Occipital lobe (tissue), 2 donors: Measurements from ENCODE around the gene ARSJ. TPM values are rescaled to one million over a fixed set of nuclear protein-coding genes. Genes with fewer than 3 reads are reported as not detected.
"Not testable (repeated sequence)": the region's sequence is repeated elsewhere in the genome, so short reads cannot be mapped to it uniquely, and the experiment has no call there.

Experiments
- DNase-seq: peaks from one replicate; lab custom pipeline; 2025; lab: John Stamatoyannopoulos, UW
- total RNA-seq: library from RNA; depleted of rRNA; stranded (reverse); fragments of >200 nt; gene quantifications from one replicate; pipeline ENCODE4 v1.2.3, GENCODE V29; 2014

The ARSJ gene
- 0.31 TPM for total RNA-seq

- peak; percentile 31 for DNase-seq
These were observed at the start of gene ARSJ for GRCh38 chr4:113979148-113979904. Gene ARSJ (minus strand): TSS chr4:113979647. CDS start chr4:113978834, 813 bp downstream.

GRCh38 chr4:114028071-114028470, 48.6 kb upstream of the ARSJ start:
- no peak for DNase-seq

- no peak for DNase-seq
These were observed 48.1 kb upstream of the ARSJ start for GRCh38 chr4:114027596-114027995.

- DNase-seq: no peak
These were observed 47.0 kb upstream of the ARSJ start for GRCh38 chr4:114026447-114026846.

GRCh38 chr4:114025176-114025777, 45.8 kb upstream of the ARSJ start:
- no peak for DNase-seq

GRCh38 chr4:114021451-114021850, 42.0 kb upstream of the ARSJ start:
- DNase-seq: no peak

- DNase-seq: no peak
These were observed 40.5 kb upstream of the ARSJ start for GRCh38 chr4:114019969-114020358.

- no peak for DNase-seq
These were observed 40.0 kb upstream of the ARSJ start for GRCh38 chr4:114019276-114019968.

- no peak for DNase-seq
These were observed 37.9 kb upstream of the ARSJ start for GRCh38 chr4:114017120-114017917.

GRCh38 chr4:114015444-114015899, 36.0 kb upstream of the ARSJ start:
- DNase-seq: no peak

- not testable (repeated sequence) for DNase-seq
These were observed 33.8 kb upstream of the ARSJ start for GRCh38 chr4:114013201-114013600.

GRCh38 chr4:114012749-114013148, 33.3 kb upstream of the ARSJ start:
- DNase-seq: no peak

GRCh38 chr4:114005569-114006442, 26.4 kb upstream of the ARSJ start:
- no peak for DNase-seq

- not testable (repeated sequence) for DNase-seq
These were observed 25.2 kb upstream of the ARSJ start for GRCh38 chr4:114004483-114005226.

GRCh38 chr4:113998531-113998930, 19.1 kb upstream of the ARSJ start:
- DNase-seq: no peak

GRCh38 chr4:113998079-113998478, 18.6 kb upstream of the ARSJ start:
- no peak for DNase-seq

- no peak for DNase-seq
These were observed 17.8 kb upstream of the ARSJ start for GRCh38 chr4:113997206-113997605.

- no peak for DNase-seq
These were observed 17.2 kb upstream of the ARSJ start for GRCh38 chr4:113996599-113997177.

GRCh38 chr4:113993887-113994286, 14.4 kb upstream of the ARSJ start:
- DNase-seq: no peak

GRCh38 chr4:113990886-113991285, 11.4 kb upstream of the ARSJ start:
- no peak for DNase-seq
